Smooth muscle cell of the brain vasculature (primary cell): ENCODE data around the gene RBFOX1.

Experiments
- DNase-seq: peaks from one replicate; pipeline ENCODE4 v3.0.0-alpha.2; 2012; ENCODE audit warnings: low read depth, low spot score

Gene RBFOX1

DNA sequence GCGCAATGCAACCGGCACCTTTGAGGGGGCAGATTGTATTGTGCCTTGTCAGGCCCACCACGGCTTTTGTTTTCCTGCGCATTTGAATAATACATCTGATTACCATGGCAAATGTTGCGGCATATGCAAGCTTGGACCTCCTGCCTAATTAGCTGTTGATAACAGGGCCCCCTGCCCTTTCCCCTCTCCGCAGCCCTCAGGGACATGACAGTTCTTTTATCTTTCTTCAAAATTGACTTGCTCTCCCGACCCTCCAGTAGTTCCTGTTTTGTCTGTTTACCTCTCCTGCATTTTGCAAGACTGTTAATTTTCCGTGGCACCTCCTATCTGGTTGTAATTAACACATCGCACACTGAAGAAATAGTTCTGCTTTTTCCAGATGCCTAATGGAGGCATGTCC, 86.8 kb downstream of the RBFOX1 start:
- DNase-seq, result no peak

DNA sequence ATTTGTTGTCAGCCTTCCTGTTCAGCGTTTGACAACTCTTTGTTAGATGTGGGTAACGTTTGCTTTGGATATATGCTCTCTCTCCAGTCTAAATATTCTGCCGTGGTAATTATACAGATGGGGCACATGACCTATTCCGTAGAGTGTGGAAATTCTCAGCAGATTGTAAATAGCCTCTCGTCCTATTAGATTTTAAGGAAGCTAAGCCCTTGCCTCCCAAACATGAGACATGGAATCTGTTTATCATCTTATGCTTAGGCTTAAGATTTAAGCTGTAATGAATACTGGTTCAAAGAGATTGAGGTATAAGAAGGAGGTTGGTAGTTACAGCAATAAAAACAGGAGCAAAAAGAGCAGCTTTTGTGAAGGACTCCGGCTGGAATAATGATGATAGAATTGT, 87.4 kb downstream of the RBFOX1 start:
- no peak for DNase-seq

DNA sequence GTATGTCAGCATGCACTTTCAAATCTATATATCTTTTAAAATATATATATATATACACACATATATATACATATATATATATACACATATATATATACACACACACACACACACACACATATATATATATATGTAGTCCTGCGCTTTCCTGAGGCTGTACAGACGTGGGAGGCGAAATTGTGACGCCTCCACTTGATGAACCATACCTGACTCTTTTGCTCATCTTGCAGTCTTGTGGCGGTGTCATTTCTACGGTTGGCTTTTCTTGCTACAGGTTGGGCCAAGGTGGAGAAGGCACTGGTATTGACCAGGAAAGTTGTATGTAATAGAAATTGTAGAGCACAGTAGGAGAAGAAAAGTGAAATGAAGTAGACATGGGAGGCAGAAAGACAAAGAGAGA, 88.2 kb downstream of the RBFOX1 start:
- DNase-seq, result no peak

DNA sequence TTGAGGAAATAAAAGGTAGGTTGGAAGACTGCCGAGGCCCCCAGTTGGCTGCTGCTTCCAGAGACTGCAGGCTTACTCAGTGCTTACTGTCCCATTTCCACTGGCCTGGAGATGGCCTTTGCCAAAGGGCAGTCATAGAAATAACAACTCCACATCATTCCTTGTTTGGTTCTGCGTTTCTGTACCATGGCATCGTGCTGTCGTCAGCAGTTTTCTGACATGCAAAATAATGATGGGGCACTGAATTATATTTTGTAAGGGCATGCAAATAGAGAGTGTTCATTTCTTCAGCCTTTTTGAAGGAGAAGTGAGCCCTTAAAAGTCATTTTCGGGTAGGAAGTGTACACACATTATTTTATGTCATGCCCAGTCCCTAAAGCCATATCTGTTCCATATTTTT, 88.9 kb downstream of the RBFOX1 start:
- no peak for DNase-seq

DNA sequence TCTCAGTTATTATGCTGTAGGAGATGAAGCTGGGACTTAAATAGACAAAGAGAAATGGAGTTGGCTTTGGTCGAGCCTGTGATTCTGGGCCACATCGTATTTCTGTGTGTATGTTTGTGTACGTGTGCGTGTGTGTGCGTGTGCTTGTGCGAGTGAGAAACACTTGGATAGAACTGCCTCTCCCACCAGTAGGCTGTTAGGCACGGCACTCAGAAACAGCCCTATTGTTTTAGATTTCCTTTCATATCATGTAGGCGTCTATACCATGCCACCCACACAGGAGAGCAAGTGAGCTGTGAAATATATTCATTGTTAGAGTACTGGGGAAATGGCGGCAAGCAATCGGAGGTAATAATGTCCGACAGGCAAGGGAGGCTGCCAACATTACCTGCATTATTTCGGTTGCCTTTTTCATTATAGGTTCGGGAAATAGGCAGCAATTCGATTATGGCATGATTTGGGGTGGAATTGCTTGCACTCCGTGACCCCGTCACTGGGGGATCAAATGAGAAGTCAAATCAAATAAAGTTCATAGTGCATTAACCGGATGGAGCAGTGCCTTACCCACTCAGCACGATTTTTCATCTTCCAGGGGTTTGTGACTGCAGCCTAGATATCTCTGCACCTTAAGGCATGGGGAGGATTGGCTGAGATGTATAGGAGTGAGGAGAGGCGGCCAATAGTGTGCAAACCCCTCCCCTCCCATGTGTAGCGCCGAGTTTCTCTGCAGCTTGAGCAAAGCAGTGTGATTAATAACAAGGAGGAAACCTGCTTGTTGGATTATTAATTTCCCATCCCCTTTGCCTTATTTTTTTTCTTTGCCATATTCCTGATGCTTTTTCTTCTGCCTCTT, 89.6 kb downstream of the RBFOX1 start:
- no peak for DNase-seq

DNA sequence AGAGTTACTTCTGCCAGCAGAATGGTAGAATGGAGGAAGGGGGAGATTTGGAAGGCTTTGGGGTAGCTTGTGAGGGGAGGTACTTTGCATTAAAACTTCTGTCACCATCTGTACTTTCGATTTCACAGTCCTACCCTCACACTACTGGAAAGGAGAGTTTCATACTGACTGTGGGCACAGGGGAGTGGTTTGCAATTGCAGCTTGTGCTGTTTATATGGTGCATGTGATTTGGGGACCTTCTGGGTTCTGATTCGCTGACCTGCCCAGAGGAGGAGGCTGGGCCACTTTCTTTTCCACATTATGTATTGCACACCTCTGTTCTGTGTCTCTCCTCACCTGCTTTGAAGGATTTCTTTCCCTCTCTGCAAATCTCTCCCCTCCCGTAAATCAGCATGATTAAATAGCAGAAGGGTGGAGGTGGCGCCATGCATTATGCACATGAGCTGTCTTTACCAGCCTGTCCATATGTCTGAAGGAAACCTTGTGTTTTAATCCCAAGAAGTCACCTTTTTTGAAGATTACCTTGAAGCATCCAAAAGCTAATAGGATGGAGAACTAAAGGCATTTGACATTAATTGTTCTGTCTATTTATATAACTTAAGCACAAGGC, 90.9 kb downstream of the RBFOX1 start:
- no peak for DNase-seq

DNA sequence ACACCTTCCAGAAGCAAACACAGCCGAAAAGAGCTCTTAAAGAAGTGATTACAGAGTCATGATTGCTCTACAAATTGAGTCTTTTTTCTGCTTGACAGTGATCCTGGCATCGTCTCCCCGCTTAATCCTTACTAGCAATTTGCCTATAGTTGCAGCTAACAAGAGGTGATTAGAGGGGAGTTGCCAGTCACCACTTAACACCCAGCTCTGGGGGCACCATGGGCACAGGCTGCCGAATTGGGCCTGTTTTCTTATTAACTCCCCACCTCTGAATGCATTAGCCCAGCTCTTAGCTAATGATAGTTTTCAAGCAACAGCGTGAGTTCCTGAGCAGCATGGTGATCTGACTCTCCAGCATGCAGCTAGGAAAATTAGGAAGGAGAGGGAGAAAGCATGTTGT, 93.5 kb downstream of the RBFOX1 start:
- DNase-seq, result no peak

DNA sequence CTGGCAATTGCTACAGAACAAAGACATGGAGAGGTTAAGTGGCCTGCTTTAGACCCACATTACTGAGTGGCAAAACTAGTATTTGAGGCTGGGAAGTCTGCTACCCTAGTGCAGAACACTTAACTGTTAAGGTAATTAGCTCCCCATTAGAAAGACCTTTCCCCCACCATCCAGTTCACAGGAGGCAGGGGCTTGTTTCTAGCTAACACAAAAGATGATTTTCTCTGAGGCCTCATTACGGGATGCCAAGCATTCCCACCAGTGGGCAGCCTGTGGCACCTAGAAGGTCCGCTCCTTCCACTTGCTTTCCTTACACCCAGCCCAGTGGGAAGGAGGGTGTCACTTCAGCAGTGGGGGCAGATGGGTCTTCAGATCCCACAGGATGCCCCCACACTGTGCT, 99.1 kb downstream of the RBFOX1 start:
- DNase-seq, result no peak

DNA sequence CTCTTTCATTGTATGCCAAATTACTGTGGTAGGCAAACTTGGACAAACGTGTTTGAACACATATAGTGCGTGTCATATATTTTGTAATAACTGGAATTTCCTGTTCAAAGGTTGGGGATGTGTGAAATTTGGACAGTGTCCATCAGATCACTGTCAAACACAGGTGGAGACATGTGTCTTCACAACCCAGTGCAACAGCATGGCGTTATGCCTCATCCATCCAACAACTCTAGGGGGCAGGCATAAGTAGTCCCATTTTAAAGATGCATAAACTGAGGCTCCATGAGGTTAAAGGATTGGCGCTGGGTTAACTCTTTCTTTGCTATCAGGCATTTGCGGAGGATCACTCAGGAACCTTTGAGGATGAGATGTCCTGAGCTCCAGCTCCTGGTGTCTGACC, 103.7 kb downstream of the RBFOX1 start:
- DNase-seq, result no peak

DNA sequence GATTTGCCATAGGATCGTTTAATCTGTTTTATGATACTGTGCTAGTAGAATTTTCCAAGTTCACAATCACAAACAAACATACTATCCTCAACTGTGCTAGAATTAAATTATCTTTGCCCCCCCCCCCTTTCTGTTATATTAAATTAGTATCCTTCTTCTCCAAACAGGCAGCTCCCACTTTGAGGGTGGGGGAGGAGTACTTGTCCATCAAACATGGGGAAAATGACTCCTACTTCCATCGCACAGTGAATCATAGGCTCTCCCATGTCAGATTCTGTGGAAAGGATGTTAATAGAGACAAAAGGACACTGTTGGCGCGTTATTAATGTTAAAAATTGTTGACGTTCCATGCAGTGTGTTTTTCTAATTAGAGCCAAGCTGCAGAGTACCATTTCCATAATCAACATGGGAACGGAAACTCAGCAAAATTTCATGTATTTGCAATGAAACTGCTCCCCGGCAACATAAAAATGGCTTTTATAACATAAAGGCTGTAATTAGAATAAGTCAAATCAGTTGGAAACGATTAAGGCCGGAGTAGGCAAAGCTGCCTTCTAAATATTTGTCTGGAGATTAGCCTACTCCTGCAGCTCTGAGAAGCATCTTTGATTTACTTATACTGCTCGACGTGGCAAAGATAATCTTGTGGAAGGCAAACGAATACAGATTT, 104.6 kb downstream of the RBFOX1 start:
- no peak for DNase-seq

DNA sequence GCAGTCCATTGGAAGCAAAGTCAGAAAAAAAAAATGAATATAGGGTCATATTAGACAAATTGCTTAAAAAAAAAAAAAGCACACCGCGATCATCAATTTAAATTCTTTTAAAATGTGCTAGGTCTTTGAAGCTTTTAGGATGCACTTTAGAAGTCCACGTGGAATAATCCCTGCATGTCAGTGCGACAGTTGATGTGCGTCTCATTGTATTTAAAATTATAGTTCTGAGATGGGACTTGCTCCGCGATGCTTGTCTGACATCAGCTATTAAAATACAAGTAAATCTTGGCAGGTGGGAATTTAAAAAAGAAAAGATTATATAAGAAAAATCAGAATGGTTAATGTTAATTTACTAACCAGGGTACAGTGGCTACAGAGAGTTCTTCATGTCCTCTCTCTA, 105.2 kb downstream of the RBFOX1 start:
- no peak for DNase-seq

DNA sequence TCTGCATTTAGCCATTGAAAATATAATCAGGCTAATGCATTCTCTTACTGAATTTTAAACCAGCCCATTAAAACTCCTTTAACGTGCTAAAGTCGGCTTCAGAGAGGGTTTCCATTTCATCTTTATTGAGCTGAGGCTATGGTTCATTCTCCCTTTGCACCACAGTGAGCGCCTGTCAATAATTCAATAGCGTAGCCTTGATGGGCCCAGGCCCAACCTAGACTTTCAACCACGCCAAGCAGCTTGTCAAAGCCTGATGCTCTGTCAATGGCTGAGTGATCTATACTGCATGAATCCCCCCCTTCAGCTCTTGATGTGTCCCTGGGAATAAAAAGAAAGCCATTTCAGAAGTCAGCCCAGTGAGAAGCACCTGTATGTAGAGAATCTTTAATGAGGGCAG, 106.0 kb downstream of the RBFOX1 start:
- no peak for DNase-seq

DNA sequence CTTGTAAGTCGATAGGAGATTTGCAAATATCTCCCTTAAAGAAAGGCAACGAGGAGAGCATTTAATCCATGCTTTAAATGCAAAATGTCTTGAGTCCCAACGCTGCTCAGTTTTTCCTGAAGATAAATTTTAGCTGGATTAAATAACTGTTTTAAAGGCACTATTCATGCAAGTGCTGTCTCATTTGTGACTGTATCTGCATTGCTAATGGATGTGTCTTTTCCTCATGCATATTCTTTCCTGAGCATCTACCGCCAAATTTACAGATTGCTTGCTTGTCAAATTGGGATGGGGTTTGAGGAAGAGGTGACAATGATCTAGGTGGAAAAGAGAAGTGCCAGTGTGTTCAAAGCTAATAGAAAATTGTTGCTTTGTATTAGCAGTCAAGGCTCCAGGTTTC, 106.9 kb downstream of the RBFOX1 start:
- no peak for DNase-seq

DNA sequence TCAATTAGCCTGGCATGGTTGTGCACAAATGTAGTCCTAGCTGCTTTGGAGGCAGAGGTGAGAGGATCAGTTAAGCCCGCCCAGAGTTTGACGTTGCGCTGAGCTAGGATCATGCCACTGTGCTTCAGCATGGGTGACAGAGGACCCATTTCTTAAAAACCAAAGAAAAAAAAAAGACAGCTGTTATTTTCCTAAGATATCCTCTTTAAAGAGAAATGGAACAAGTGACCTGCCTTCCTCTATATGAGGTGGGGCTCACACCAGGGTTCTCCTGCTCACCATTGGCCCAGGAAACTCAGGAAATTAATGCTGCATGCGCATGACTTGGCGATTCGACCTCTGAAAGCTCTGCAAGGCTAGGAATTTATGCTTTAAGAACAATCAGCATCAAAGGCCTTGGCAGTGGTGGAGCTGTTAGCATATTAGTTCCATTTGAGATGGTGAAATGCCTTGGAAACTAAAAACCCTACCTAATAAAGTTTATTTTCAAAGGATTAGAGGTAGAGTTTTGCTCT, 108.3 kb downstream of the RBFOX1 start:
- DNase-seq, result no peak

DNA sequence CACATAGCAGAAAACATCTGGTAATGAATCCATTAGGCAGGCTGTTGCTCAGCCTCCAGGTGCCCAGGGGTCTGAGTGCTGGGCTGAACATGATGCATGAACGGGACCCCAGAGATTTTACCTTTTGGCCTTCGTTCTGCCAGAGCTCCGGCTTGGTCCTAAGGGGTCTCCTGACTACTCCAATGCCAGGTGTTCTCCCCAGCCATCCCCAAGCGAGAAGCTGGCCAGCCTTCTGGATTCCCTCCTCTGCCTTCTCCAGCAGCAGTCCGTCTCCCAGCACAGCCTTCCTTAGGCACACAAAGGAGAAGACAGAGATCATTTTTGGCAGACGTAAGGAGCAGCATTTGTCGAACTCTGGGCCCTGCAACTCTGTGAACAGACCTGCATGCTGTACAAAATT, 109.4 kb downstream of the RBFOX1 start:
- no peak for DNase-seq

DNA sequence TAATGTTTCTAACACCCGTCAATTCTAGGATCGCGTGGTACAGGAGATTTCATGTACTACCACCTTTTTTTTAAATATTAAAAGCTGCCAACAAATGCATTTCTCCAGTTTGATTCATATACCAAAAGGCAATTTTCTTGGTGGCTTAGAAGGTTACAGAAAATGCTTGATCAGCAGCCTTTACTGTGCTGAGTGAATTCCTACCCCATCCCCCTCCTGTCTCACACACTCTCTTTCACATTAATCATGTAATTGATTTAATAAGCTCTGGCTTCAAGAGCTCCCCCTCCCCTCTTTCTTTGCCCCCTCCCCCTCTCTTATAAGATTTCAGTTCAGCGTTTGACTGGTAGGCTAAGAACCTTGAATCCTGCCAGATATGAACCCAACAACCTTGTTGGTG, 110.5 kb downstream of the RBFOX1 start:
- DNase-seq, result no peak

DNA sequence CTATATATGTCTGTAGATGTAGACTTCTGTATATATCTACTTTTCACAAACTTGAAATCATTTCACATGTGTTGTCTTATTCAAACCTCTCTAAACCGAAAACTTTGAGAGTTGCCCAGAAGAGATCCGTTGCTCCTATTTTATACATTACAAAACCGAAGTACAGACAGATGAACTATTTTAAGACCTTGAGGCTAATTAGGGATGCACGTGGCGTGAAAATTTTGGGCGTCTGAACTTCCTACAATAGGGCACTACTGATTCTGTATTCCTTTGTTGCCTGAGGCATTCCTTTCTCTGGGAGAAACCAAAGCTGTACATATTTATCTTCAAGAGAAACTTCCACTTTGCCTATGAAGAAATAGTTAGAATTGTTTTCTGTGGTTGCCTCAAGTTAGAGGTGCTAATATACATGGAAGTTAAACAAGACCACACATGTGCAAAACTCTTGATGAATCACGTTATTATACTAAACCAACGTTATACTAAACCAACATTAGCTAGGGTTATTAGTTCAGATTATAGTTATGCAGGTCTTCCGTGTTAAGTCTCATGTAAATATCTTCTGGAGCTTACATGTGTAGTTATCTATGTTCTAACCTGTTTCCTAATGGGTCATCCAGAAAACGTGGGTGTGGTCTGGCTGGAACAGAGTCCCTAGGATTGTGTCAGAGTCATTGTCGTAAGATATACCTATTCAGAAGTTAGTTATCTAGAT, 111.2 kb downstream of the RBFOX1 start:
- DNase-seq, result no peak

DNA sequence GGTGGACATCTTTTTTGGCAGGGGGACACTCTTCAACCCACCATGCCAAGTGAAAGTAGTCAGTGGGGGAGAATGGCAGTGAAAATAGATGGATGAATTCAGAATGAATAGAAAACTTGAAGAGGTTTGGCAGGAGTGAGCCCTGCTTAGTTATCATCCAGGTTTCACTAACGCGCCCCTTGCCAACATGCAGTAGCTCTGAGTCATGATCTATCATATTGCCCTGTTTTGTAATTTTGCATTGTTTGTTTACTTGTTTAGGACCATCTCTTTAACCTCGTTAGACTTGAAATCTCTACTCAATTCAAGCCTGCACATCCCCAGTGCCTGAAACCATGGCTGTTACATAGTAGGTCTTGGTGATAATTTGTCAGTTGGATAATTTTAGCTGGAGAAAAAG, 116.7 kb downstream of the RBFOX1 start:
- no peak for DNase-seq

DNA sequence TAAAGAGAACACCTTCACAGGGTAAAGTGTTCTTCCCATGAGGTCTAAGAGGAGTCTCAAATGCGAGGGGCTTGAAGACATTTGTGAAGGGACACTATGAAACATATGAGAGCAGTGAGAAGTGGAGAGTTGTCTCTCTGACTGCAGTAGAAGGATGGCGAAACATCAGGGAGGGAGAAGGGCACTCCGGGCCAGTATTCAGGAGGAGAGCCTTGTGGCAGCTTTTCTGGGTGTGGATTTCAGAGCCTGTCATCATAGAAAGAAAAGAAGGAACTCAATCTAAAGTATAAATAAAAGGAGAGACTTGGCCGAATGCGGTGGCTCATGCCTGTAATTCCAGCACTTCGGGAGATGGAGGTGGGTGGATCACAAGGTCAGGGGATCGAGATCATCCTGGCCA, 117.2 kb downstream of the RBFOX1 start:
- DNase-seq, result no peak

DNA sequence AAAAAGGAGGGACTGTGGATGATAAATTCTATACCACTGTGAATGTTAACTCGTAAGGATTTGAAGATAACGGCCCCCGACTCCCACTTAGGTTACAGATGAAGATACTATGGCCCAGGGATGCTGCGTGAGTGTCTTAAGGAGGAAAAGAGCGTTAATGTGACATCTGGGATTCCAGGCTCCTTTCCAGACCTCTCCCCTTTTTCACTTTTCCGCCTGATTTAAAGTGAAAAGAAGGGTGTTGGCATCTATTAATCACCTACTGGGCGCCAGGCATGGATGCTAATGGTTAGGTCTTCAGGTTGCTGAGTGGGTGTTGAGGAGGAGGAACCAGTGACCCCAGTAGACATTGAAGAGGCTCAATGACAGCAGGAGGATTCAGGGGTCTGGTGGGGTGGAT, 117.8 kb downstream of the RBFOX1 start:
- no peak for DNase-seq

DNA sequence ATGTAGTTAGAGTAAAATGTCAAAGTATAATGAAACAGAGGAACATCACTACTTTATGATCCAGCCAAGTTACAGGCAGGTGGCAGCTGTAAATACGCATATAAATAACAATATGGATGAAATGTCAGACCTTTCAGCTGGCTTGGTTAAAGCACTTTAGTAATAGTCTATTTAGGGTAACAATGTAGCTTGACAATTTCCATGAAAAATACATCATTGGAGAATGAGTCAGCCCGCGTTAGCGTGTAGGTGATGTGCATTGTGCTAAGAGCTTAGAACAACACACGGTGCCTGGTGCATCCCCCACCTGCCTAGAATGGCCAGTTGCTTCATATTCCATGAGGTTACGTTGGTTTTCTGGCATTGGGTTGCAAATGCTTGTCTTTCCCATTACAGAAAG, 119.4 kb downstream of the RBFOX1 start:
- DNase-seq, result no peak

DNA sequence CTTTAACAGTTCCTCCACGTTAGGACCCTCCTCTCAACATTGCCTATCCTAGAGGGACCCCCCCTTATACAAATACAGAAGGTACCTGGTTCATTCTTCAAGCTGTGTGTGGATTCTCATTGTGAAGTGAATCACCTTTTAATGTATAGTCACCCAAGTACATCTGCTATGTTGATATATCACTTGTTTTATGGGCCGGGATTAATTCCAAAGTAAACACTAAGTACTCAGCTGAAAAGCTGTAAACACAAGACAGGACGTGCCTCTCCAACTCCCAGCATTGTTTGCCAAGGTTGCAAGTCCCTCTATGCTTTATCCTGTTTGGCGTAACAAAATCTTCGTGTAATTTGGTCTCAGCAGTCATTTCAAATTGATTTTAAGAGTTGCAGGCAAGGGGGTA, 123.6 kb downstream of the RBFOX1 start:
- DNase-seq, result no peak
